Suprapubic skin (tissue), 3 donors: ENCODE measurements around the gene C17orf58.

Experiments
- CTCF ChIP-seq, 2 donors: fragments of 200-600 bp in 1 of 2; fragments of 450-650 bp in 1 of 2; sonication (generic) in 1 of 2; IDR thresholded peaks; one replicate each; pipeline ENCODE4 v1.5.1; 2016 to 2019; ENCODE audit warnings: antibody characterized with exemption in 2 of 2, mild to moderate bottlenecking in 1 of 2, moderate library complexity in 1 of 2
- EP300 ChIP-seq: sonication (generic); formaldehyde crosslinking; IDR thresholded peaks from one replicate; pipeline ENCODE4 v1.6.1; 2017; ENCODE audit warnings: antibody characterized with exemption
- POLR2A ChIP-seq, 2 donors: fragments of 450-650 bp; IDR thresholded peaks; one replicate each; pipeline ENCODE4 v1.6.1; 2017; ENCODE audit warnings: antibody characterized with exemption in 2 of 2, mild to moderate bottlenecking in 2 of 2, moderate library complexity in 2 of 2

GRCh38 chr17:68029512-68030215, 33.4 kb upstream of the C17orf58 start:
- TF ChIP-seq POLR2A (IDR thresholded peaks at IDR 0.05) = no peak
- TF ChIP-seq CTCF (IDR thresholded peaks at IDR 0.05) = no peak
- no peak for TF ChIP-seq EP300
